H9 (cell line): ENCODE data around the gene ASPN. TPM values are rescaled to one million over a fixed set of nuclear protein-coding genes. Genes with fewer than 3 reads are reported as not detected.

Experiments
- DNase-seq: peaks from one replicate; pipeline ENCODE4 v3.0.0-alpha.2; 2017
- H2AFZ ChIP-seq: one replicate; pipeline ENCODE4 v1.6.1; 2013; ENCODE audit warnings: mild to moderate bottlenecking, low read length, control low read depth, moderate library complexity
- H2AK5ac ChIP-seq: 2 replicates; pipeline ENCODE4 v1.6.1; 2013; ENCODE audit warnings: low read length, control low read depth, mixed read lengths; ENCODE audit not compliant: insufficient read length
- H2BK120ac ChIP-seq: one replicate; pipeline ENCODE4 v1.6.1; 2013; ENCODE audit warnings: low read depth, mild to moderate bottlenecking, low read length, control low read depth, inconsistent platforms; ENCODE audit not compliant: poor library complexity, severe bottlenecking
- H2BK12ac ChIP-seq: 2 replicates; pipeline ENCODE4 v1.6.1; 2013; ENCODE audit warnings: low read length, control low read depth, mixed read lengths, low read depth; ENCODE audit not compliant: insufficient read length
- H2BK15ac ChIP-seq: 2 replicates; pipeline ENCODE4 v1.6.1; 2013; ENCODE audit warnings: low read depth, low read length, control low read depth
- H2BK20ac ChIP-seq: one replicate; pipeline ENCODE4 v1.6.1; 2013; ENCODE audit warnings: low read depth, mild to moderate bottlenecking, low read length, control low read depth, inconsistent platforms; ENCODE audit not compliant: poor library complexity, severe bottlenecking
- H2BK5ac ChIP-seq: 2 replicates; pipeline ENCODE4 v1.6.1; 2013; ENCODE audit warnings: low read length, control low read depth, mixed read lengths; ENCODE audit not compliant: insufficient read length
- H3K14ac ChIP-seq: 2 replicates; pipeline ENCODE4 v1.6.1; 2013; ENCODE audit warnings: low read length, control low read depth; ENCODE audit not compliant: insufficient read depth
- H3K18ac ChIP-seq: 2 replicates; pipeline ENCODE4 v1.6.1; 2013; ENCODE audit warnings: low read depth, mild to moderate bottlenecking, mixed read lengths, low read length, control low read depth; ENCODE audit not compliant: insufficient read length
- H3K23ac ChIP-seq: 2 replicates; pipeline ENCODE4 v1.6.1; 2013; ENCODE audit warnings: low read length, control low read depth, mixed read lengths, low read depth; ENCODE audit not compliant: insufficient read length
- H3K23me2 ChIP-seq: 2 replicates; pipeline ENCODE4 v1.6.1; 2013; ENCODE audit warnings: low read depth, mild to moderate bottlenecking, mixed read lengths, low read length, control low read depth; ENCODE audit not compliant: insufficient read length, poor library complexity, severe bottlenecking
- H3K27ac ChIP-seq: 2 replicates; pipeline ENCODE4 v1.5.1; 2013; ENCODE audit warnings: low read length, control low read depth, mixed read lengths, low read depth; ENCODE audit not compliant: insufficient read length
- H3K27me3 ChIP-seq: 2 replicates; pipeline ENCODE4 v1.6.1; 2013; ENCODE audit warnings: low read length, control low read depth, inconsistent platforms; ENCODE audit not compliant: insufficient read depth
- H3K4ac ChIP-seq: 2 replicates; pipeline ENCODE4 v1.6.1; 2013; ENCODE audit warnings: low read depth, mild to moderate bottlenecking, control low read depth, inconsistent platforms, low read length, moderate library complexity
- H3K4me1 ChIP-seq: 2 replicates; pipeline ENCODE4 v1.6.1; 2013; ENCODE audit warnings: low read length, control low read depth, inconsistent platforms; ENCODE audit not compliant: insufficient read depth
- H3K4me2 ChIP-seq: 2 replicates; pipeline ENCODE4 v1.6.1; 2013; ENCODE audit warnings: low read length, control low read depth, mixed read lengths; ENCODE audit not compliant: insufficient read length, insufficient read depth
- H3K56ac ChIP-seq: 2 replicates; pipeline ENCODE4 v1.6.1; 2013; ENCODE audit warnings: low read depth, mild to moderate bottlenecking, mixed read lengths, low read length, control low read depth; ENCODE audit not compliant: insufficient read length
- H3K79me1 ChIP-seq: 2 replicates; pipeline ENCODE4 v1.6.1; 2013; ENCODE audit warnings: low read depth, mild to moderate bottlenecking, moderate library complexity, low read length, control low read depth, inconsistent platforms; ENCODE audit not compliant: insufficient read depth, poor library complexity, severe bottlenecking
- H3K79me2 ChIP-seq: 2 replicates; pipeline ENCODE4 v1.6.1; 2013; ENCODE audit warnings: low read length, control low read depth, inconsistent platforms; ENCODE audit not compliant: insufficient read depth
- H3K9ac ChIP-seq: 2 replicates; pipeline ENCODE4 v1.6.1; 2013; ENCODE audit warnings: low read length, control low read depth, mixed read lengths; ENCODE audit not compliant: insufficient read length; ENCODE audit errors: extremely low read depth
- H3K9me3 ChIP-seq: one replicate; pipeline ENCODE4 v1.6.1; 2013; ENCODE audit warnings: low read depth, low read length, inconsistent platforms; ENCODE audit not compliant: control insufficient read depth
- H3T11ph ChIP-seq: one replicate; pipeline ENCODE4 v1.6.1; 2013; ENCODE audit warnings: mild to moderate bottlenecking, low read length, control low read depth, inconsistent platforms
- H4K20me1 ChIP-seq: one replicate; pipeline ENCODE4 v1.6.1; 2013; ENCODE audit not compliant: control insufficient read depth, insufficient read length, insufficient read depth
- H4K5ac ChIP-seq: 2 replicates; pipeline ENCODE4 v1.6.1; 2013; ENCODE audit warnings: low read depth, mild to moderate bottlenecking, mixed read lengths, low read length, control low read depth; ENCODE audit not compliant: insufficient read length
- H4K8ac ChIP-seq: replicated peaks from 2 replicates; pipeline ENCODE4 v1.6.1; 2013; ENCODE audit warnings: low read length, control low read depth, mixed read lengths, low read depth; ENCODE audit not compliant: insufficient read length
- H4K91ac ChIP-seq: 2 replicates; pipeline ENCODE4 v1.6.1; 2013; ENCODE audit warnings: low read depth, mild to moderate bottlenecking, moderate library complexity, mixed read lengths, low read length, control low read depth; ENCODE audit not compliant: insufficient read length
- H3K27ac Mint-ChIP-seq, 3 experiments: 2 replicates in 2 of 3; 3 replicates in 1 of 3; pipeline ENCODE4 v1.8.0; 2020 to 2021; ENCODE audit warnings: mixed read lengths in 3 of 3, mild to moderate bottlenecking in 1 of 3, moderate library complexity in 1 of 3
- H3K27me3 Mint-ChIP-seq: 2 replicates; pipeline ENCODE4 v1.8.0; 2021; ENCODE audit warnings: low read depth, mild to moderate bottlenecking, moderate library complexity, mixed read lengths
- H3K36me3 Mint-ChIP-seq, 3 experiments: 2 replicates in 2 of 3; 3 replicates in 1 of 3; pipeline ENCODE4 v1.8.0; 2020 to 2021; ENCODE audit warnings: low read depth in 3 of 3, mixed read lengths in 3 of 3; ENCODE audit not compliant: insufficient read depth in 1 of 3
- H3K4me1 Mint-ChIP-seq, 2 experiments: 2 replicates each; pipeline ENCODE4 v1.8.0; 2020; ENCODE audit warnings: mixed read lengths in 2 of 2
- H3K4me3 Mint-ChIP-seq, 2 experiments: 2 replicates in 1 of 2; 3 replicates in 1 of 2; pipeline ENCODE4 v1.8.0; 2020 to 2021; ENCODE audit warnings: mild to moderate bottlenecking in 2 of 2, mixed read lengths in 2 of 2, moderate library complexity in 1 of 2
- H3K9me3 Mint-ChIP-seq, 2 experiments: 2 replicates in 1 of 2; 3 replicates in 1 of 2; pipeline ENCODE4 v1.8.0; 2020; ENCODE audit warnings: mild to moderate bottlenecking in 2 of 2, mixed read lengths in 2 of 2, moderate library complexity in 1 of 2
- WGBS: extraction: QIAGEN DNeasy Blood & Tissue Kit; methylation state at CpG from one replicate; pipeline ENCODE4 v1.1.7; 2013; ENCODE audit warnings: missing lambda C conversion rate, low lambda C conversion rate, mixed read lengths; ENCODE audit not compliant: insufficient read length; ENCODE audit errors: extremely low coverage; 5-methylcytosine and 5-hydroxymethylcytosine counted together
- total RNA-seq: library from RNA; stranded (reverse); gene quantifications from 2 replicates; pipeline ENCODE4 v1.2.1, GENCODE V29; 2021
- TF ChIP-seq, protein P1 (sequence below): fragments of 200-600 bp; sonication (generic); conservative IDR thresholded peaks from 3 replicates; pipeline ENCODE4 v1.8.0; 2021; ENCODE audit warnings: antibody characterized with exemption, mild to moderate bottlenecking

ASPN gene
- total RNA-seq, 1 experiment from 2014 or later, result not detected

DNA sequence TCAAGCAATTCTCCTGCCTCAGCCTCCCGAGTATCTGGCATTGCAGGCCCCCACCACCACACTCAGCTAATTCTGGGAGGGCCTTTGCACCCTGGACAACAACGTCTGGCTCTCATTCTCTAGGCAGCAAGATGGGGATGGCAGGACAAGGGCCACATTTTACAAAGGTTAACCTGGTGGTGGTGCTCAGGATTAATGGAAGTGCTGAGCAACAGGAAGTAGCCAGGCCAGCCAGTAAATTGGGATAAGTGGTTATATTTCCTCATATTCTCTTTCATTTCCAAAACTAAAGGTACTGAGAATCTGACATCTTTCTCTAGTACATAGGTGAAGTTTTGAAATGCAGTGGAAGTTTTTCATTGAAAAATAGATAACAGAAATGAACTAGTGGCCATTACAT lies 24.7 kb upstream of the ASPN start:
- no peak overlapping the region for H3K27ac ChIP-seq
- no peak overlapping the region for H4K8ac ChIP-seq
- DNase-seq, result no peak
- H3K79me1 ChIP-seq, result no peaks in the 10 kb centered on the region
- H3K9me3 Mint-ChIP-seq, result no peaks in the 10 kb centered on the region
- peaks cover 10 to 16% of the 10 kb centered on the region in 2 experiments for H3K4me1 Mint-ChIP-seq
- H2AFZ ChIP-seq, result no peak overlapping the region
- H3K27ac Mint-ChIP-seq, result no peak overlapping the region; a peak in 1 of 7 replicates
- no peak overlapping the region for H3K4ac ChIP-seq
- no peak overlapping the region for H4K5ac ChIP-seq
- no peaks in the 10 kb centered on the region for H3K9me3 ChIP-seq
- H2AK5ac ChIP-seq, result no peak overlapping the region
- no peak overlapping the region for H3K4me2 ChIP-seq
- H2BK15ac ChIP-seq, result no peak overlapping the region
- no peak overlapping the region for H2BK20ac ChIP-seq
- no peaks in the 10 kb centered on the region for H3K79me2 ChIP-seq
- no peak overlapping the region for H2BK120ac ChIP-seq
- H3T11ph ChIP-seq, result no peak overlapping the region
- no peak overlapping the region for H3K9ac ChIP-seq
- TF ChIP-seq, protein P1, sequence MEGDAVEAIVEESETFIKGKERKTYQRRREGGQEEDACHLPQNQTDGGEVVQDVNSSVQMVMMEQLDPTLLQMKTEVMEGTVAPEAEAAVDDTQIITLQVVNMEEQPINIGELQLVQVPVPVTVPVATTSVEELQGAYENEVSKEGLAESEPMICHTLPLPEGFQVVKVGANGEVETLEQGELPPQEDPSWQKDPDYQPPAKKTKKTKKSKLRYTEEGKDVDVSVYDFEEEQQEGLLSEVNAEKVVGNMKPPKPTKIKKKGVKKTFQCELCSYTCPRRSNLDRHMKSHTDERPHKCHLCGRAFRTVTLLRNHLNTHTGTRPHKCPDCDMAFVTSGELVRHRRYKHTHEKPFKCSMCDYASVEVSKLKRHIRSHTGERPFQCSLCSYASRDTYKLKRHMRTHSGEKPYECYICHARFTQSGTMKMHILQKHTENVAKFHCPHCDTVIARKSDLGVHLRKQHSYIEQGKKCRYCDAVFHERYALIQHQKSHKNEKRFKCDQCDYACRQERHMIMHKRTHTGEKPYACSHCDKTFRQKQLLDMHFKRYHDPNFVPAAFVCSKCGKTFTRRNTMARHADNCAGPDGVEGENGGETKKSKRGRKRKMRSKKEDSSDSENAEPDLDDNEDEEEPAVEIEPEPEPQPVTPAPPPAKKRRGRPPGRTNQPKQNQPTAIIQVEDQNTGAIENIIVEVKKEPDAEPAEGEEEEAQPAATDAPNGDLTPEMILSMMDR, result no peak
- WGBS, result no CpG with 5 or more reads among the region's 2 CpGs
- no peaks in the 10 kb centered on the region for H4K20me1 ChIP-seq
- no peaks in the 10 kb centered on the region for H3K23me2 ChIP-seq
- no peak overlapping the region for H3K4me3 Mint-ChIP-seq
- no peak overlapping the region for H3K56ac ChIP-seq
- H4K91ac ChIP-seq, result no peak overlapping the region
- no peaks in the 10 kb centered on the region for H3K36me3 Mint-ChIP-seq
- peaks cover 2% of the 10 kb centered on the region; the same call in 1 of the 2 replicates for H3K4me1 ChIP-seq
- no peaks in the 10 kb centered on the region for H3K27me3 ChIP-seq
- H3K23ac ChIP-seq, result no peak overlapping the region
- no peak overlapping the region for H3K18ac ChIP-seq
- no peak overlapping the region for H2BK5ac ChIP-seq
- no peak overlapping the region for H3K14ac ChIP-seq
- H2BK12ac ChIP-seq, result no peak overlapping the region
- no peaks in the 10 kb centered on the region for H3K27me3 Mint-ChIP-seq
